HepG2 (cell line): ENCODE measurements around the gene BDNF. TPM values are rescaled to one million over a fixed set of nuclear protein-coding genes. Genes with fewer than 3 reads are reported as not detected.

Experiments
- ATAC-seq: fragments of 200-7000 bp; cut with Tn5 transposase; 3 replicates; pipeline ENCODE4 v1.9.1; 2020; ENCODE audit warnings: mild to moderate bottlenecking, moderate library complexity
- BruUV-seq: library from RNA; stranded (reverse); fragments of 400-500 nt; replicated peaks from 2 replicates; lab custom pipeline; 2021; lab: Mats Ljungman, UMichigan
- CTCF ChIA-PET: fragments of 300-600 bp; formaldehyde crosslinking; extraction: SDS; loops from one replicate; lab custom pipeline; 2021; ENCODE audit warnings: low total read pairs, inconsistent platforms, low intra/inter-chr PET ratio; lab: Yijun Ruan, JAX
- POLR2A ChIA-PET: fragments of 350-600 bp; sonication (Branson Sonifier 250); formaldehyde crosslinking; loops from one replicate; lab custom pipeline; 2020; ENCODE audit warnings: antibody characterized with exemption, inconsistent platforms; lab: Yijun Ruan, JAX
- DNase-seq: peaks from one replicate; pipeline ENCODE4 v3.0.0-alpha.2; 2015; ENCODE audit warnings: low spot score
- FAIRE-seq: peaks from 3 replicates; lab custom pipeline; 2011; peaks lifted over from hg19 to GRCh38; lab: Jason Lieb, UNC
- H2AFZ ChIP-seq: one replicate; pipeline ENCODE4 v1.6.1; 2011; ENCODE audit warnings: low read length, inconsistent platforms
- H3K27ac ChIP-seq: fragments of 300-600 bp; 3 replicates; pipeline ENCODE4 v1.8.0; 2011; ENCODE audit warnings: mixed run types, mild to moderate bottlenecking, mixed read lengths, low read length, inconsistent platforms; ENCODE audit not compliant: insufficient read depth; ENCODE audit errors: extremely low read length
- H3K27me3 ChIP-seq, 2 experiments: fragments of 200-600 bp in 1 of 2; 2 replicates in 1 of 2; 3 replicates in 1 of 2; pipeline versions ENCODE4 v1.6.0 to v1.8.0; 2011; ENCODE audit warnings: low read length in 2 of 2, mild to moderate bottlenecking in 2 of 2, moderate library complexity in 2 of 2, inconsistent platforms in 1 of 2; ENCODE audit not compliant: insufficient read depth in 2 of 2, control insufficient read depth in 1 of 2
- H3K36me3 ChIP-seq, 2 experiments: fragments of 200-600 bp in 1 of 2; replicated peaks in 1 of 2; 2 replicates in 1 of 2; 3 replicates in 1 of 2; pipeline versions ENCODE4 v1.5.1 to v1.8.0; 2011; ENCODE audit warnings: low read length in 2 of 2, inconsistent platforms in 1 of 2; ENCODE audit not compliant: insufficient read depth in 2 of 2, control insufficient read depth in 1 of 2
- H3K4me1 ChIP-seq: 2 replicates; pipeline ENCODE4 v1.5.1; 2012; ENCODE audit warnings: low read length, inconsistent platforms; ENCODE audit not compliant: insufficient read depth
- H3K4me2 ChIP-seq: 2 replicates; pipeline ENCODE4 v1.6.0; 2011; ENCODE audit warnings: low read depth, low read length, inconsistent platforms
- H3K4me3 ChIP-seq, 3 experiments: fragments of 200-600 bp in 1 of 3; sonication (generic), shearing (Covaris generic) in 1 of 3; replicated peaks in 1 of 3; 2 replicates each; pipeline ENCODE4 v1.5.1; 2011 to 2016; ENCODE audit warnings: low read length in 3 of 3, inconsistent platforms in 2 of 3, low read depth in 2 of 3, mild to moderate bottlenecking in 2 of 3, control low read depth in 1 of 3, mixed read lengths in 1 of 3; ENCODE audit not compliant: insufficient read depth in 1 of 3
- H3K79me2 ChIP-seq: one replicate; pipeline ENCODE4 v1.6.1; 2011; ENCODE audit warnings: low read length, inconsistent platforms; ENCODE audit not compliant: insufficient read depth
- H3K9ac ChIP-seq: 2 replicates; pipeline ENCODE4 v1.6.0; 2011; ENCODE audit warnings: mild to moderate bottlenecking, low read depth, low read length, inconsistent platforms; ENCODE audit not compliant: insufficient read depth
- H3K9me3 ChIP-seq: 2 replicates; pipeline ENCODE4 v1.5.1; 2012; ENCODE audit warnings: mild to moderate bottlenecking, low read length
- H4K20me1 ChIP-seq: 2 replicates; pipeline ENCODE4 v1.6.0; 2011; ENCODE audit warnings: inconsistent platforms, mild to moderate bottlenecking, low read length, moderate library complexity; ENCODE audit not compliant: insufficient read depth
- ASH2L ChIP-seq: fragments of 300-600, 200-600 bp; sonication (generic); IDR thresholded peaks from 2 replicates; pipeline ENCODE4 v1.7.0; 2017; ENCODE audit warnings: low read depth, mild to moderate bottlenecking, moderate library complexity, mixed read lengths, low read length; ENCODE audit not compliant: insufficient read length
- CREB1 ChIP-seq, 2 experiments: fragments of 450-650 bp in 1 of 2; IDR thresholded peaks; 2 replicates each; pipeline ENCODE4 v1.6.1; 2016 to 2017; ENCODE audit warnings: control low read depth in 1 of 2, mild to moderate bottlenecking in 1 of 2, missing compliant biosample characterization in 1 of 2, missing genetic modification characterization in 1 of 2
- GATA4 ChIP-seq: sonication (generic); IDR thresholded peaks from 2 replicates; pipeline ENCODE4 v1.6.1; 2016; ENCODE audit warnings: antibody characterized with exemption, low read depth, borderline replicate concordance
- MAF1 ChIP-seq: sonication (generic); formaldehyde crosslinking; IDR thresholded peaks from 2 replicates; pipeline ENCODE4 v1.5.0; 2020; ENCODE audit warnings: missing genetic modification reagents, borderline replicate concordance
- MED13 ChIP-seq: sonication (generic); formaldehyde crosslinking; IDR thresholded peaks from 2 replicates; pipeline ENCODE4 v1.5.0; 2020; ENCODE audit warnings: missing genetic modification reagents
- PPARG ChIP-seq: conservative IDR thresholded peaks from 2 replicates; pipeline ENCODE4 v1.6.1; 2016; ENCODE audit warnings: missing biosample characterization, missing genetic modification reagents
- STAG1 ChIP-seq: sonication (generic); formaldehyde crosslinking; IDR thresholded peaks from 2 replicates; pipeline ENCODE4 v1.4.0; 2020; ENCODE audit warnings: missing genetic modification reagents
- TCF7 ChIP-seq: sonication (generic); IDR thresholded peaks from 2 replicates; pipeline ENCODE4 v1.6.1; 2016; ENCODE audit warnings: antibody characterized with exemption, low read depth
- ZBTB8A ChIP-seq: sonication (generic); formaldehyde crosslinking; IDR thresholded peaks from 2 replicates; pipeline ENCODE4 v1.4.0; 2020; ENCODE audit warnings: mild to moderate bottlenecking, low read depth, missing genetic modification reagents, borderline replicate concordance
- ZKSCAN1 ChIP-seq: fragments of 150-350 bp; IDR thresholded peaks from 2 replicates; pipeline ENCODE4 v1.6.1; 2014; ENCODE audit warnings: low read length
- ZNF878 ChIP-seq: sonication (generic); formaldehyde crosslinking; IDR thresholded peaks from 2 replicates; pipeline ENCODE4 v1.8.1; 2023; ENCODE audit warnings: mild to moderate bottlenecking, missing genetic modification reagents, moderate library complexity
- ZNF879 ChIP-seq: sonication (generic); formaldehyde crosslinking; IDR thresholded peaks from 2 replicates; pipeline ENCODE4 v1.8.1; 2023; ENCODE audit warnings: missing genetic modification reagents
- WGBS: methylation state at CpG from one replicate; pipeline ENCODE4 v1.1.6; 2017; ENCODE audit warnings: low lambda C conversion rate; 5-methylcytosine and 5-hydroxymethylcytosine counted together
- in situ Hi-C: cut with HindIII; loops from 2 replicates; pipeline ENCODE4 v1.10.0; 2017; ENCODE audit warnings: low pct_unique_long_range_greater_than_20kb; ENCODE audit not compliant: extremely low pct_ligation_motif_present
- intact Hi-C: fragments of 100-400 bp; cut with micrococcal nuclease; formaldehyde crosslinking; loops from one replicate; pipeline ENCODE4 v1.10.0; 2022; ENCODE audit not compliant: unreplicated experiment
- polyA plus RNA-seq, 8 experiments: library from polyadenylated mRNA; depleted of rRNA in 3 of 8; stranded (reverse) in 7 of 8; unstranded in 1 of 8; fragments of >200 nt; fragmentation: Illumina TruSeq in 4 of 8; extraction: Trizol in 4 of 8; gene quantifications; 2 replicates each; pipeline versions ENCODE4 v1.2.1 to v1.2.3, GENCODE V29; 2011 to 2016; ENCODE audit warnings: low read depth in 4 of 8, missing spikeins in 1 of 8, mixed read lengths in 1 of 8; ENCODE audit not compliant: insufficient read depth in 1 of 8
- total RNA-seq, 5 experiments: library from RNA; depleted of rRNA; stranded (reverse); fragments of >200 nt; fragmentation: Illumina TruSeq; extraction: Trizol; gene quantifications; 2 replicates each; pipeline ENCODE4 v1.2.3, GENCODE V29; 2016; ENCODE audit warnings: low read depth in 1 of 5
- TF ChIP-seq, protein P1 (sequence below): sonication (generic); formaldehyde crosslinking; IDR thresholded peaks from 2 replicates; pipeline ENCODE4 v1.4.0; 2020; ENCODE audit warnings: mild to moderate bottlenecking, missing genetic modification reagents
- TF ChIP-seq, protein P2 (sequence below): sonication (generic); formaldehyde crosslinking; IDR thresholded peaks from 2 replicates; pipeline ENCODE4 v1.5.1; 2020; ENCODE audit warnings: missing genetic modification reagents, mild to moderate bottlenecking, borderline replicate concordance
- TF ChIP-seq, protein P3 (sequence below): sonication (generic); formaldehyde crosslinking; IDR thresholded peaks from 2 replicates; pipeline ENCODE4 v1.5.1; 2020; ENCODE audit warnings: mild to moderate bottlenecking, missing genetic modification reagents, moderate library complexity

Gene BDNF
- total and polyA plus RNA-seq, 2 of the 13 experiments (the other 11 are each of a cell fraction or from before 2014, with no cell fraction given): 0.02 TPM; not detected in 1

DNA sequence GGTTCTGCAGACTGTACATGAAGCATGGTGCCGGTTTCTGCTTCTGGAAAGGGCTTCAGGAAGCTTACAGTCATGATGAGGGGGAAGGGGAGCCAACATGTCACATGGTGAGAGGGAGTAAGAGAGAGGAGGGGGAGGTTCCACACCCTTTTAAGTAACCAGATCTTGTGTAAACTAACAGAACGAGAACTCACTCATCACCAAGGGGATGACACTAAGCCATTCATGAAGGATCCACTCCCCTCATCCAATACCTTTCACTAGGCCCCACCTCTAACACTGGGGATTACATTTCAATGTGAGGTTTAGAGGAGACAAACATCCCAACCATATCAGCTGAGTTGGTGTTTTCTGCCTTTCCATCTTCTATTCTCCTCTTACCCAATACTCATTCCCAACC lies 83.5 kb downstream of the BDNF start:
- ATAC-seq (no peak), FAIRE-seq (no peak), DNase-seq (no peak)
- H4K20me1 ChIP-seq: no peaks in the 10 kb centered on the region
- no peak overlapping the region for H3K9ac ChIP-seq
- ChIA-PET CTCF (no interaction called here), POLR2A (no interaction called here)
- no peaks in the 10 kb centered on the region for H3K36me3 ChIP-seq
- intact Hi-C loops: no loop called here
- H3K79me2 ChIP-seq: no peaks in the 10 kb centered on the region
- no TSS peak for BruUV-seq
- no peaks in the 10 kb centered on the region for H3K9me3 ChIP-seq
- H3K4me1 ChIP-seq: no peaks in the 10 kb centered on the region
- 0% methylated on average over 2 of the region's 2 CpGs for WGBS
- no peaks in the 10 kb centered on the region; a peak in 1 of 5 replicates for H3K27me3 ChIP-seq
- H2AFZ ChIP-seq: no peak overlapping the region
- H3K4me2 ChIP-seq: no peak overlapping the region
- no peak overlapping the region for H3K4me3 ChIP-seq
- no peak overlapping the region for H3K27ac ChIP-seq
- in situ Hi-C loops: no loop called here
- TF ChIP-seq TCF7: no peak
- no peak for TF ChIP-seq ASH2L
- no peak for TF ChIP-seq MAF1
- TF ChIP-seq CREB1 (IDR thresholded peaks at IDR 0.05): no peak
- no peak for TF ChIP-seq CREB1 (CRISPR knock-in tag; IDR thresholded peaks at IDR 0.05)
- no peak for TF ChIP-seq ZNF879 (CRISPR knock-in tag)
- TF ChIP-seq, protein P1, sequence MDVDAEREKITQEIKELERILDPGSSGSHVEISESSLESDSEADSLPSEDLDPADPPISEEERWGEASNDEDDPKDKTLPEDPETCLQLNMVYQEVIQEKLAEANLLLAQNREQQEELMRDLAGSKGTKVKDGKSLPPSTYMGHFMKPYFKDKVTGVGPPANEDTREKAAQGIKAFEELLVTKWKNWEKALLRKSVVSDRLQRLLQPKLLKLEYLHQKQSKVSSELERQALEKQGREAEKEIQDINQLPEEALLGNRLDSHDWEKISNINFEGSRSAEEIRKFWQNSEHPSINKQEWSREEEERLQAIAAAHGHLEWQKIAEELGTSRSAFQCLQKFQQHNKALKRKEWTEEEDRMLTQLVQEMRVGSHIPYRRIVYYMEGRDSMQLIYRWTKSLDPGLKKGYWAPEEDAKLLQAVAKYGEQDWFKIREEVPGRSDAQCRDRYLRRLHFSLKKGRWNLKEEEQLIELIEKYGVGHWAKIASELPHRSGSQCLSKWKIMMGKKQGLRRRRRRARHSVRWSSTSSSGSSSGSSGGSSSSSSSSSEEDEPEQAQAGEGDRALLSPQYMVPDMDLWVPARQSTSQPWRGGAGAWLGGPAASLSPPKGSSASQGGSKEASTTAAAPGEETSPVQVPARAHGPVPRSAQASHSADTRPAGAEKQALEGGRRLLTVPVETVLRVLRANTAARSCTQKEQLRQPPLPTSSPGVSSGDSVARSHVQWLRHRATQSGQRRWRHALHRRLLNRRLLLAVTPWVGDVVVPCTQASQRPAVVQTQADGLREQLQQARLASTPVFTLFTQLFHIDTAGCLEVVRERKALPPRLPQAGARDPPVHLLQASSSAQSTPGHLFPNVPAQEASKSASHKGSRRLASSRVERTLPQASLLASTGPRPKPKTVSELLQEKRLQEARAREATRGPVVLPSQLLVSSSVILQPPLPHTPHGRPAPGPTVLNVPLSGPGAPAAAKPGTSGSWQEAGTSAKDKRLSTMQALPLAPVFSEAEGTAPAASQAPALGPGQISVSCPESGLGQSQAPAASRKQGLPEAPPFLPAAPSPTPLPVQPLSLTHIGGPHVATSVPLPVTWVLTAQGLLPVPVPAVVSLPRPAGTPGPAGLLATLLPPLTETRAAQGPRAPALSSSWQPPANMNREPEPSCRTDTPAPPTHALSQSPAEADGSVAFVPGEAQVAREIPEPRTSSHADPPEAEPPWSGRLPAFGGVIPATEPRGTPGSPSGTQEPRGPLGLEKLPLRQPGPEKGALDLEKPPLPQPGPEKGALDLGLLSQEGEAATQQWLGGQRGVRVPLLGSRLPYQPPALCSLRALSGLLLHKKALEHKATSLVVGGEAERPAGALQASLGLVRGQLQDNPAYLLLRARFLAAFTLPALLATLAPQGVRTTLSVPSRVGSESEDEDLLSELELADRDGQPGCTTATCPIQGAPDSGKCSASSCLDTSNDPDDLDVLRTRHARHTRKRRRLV (CRISPR knock-in tag): no peak
- TF ChIP-seq GATA4: no peak
- TF ChIP-seq ZBTB8A (CRISPR knock-in tag): no peak
- TF ChIP-seq STAG1: no peak
- TF ChIP-seq, protein P2, sequence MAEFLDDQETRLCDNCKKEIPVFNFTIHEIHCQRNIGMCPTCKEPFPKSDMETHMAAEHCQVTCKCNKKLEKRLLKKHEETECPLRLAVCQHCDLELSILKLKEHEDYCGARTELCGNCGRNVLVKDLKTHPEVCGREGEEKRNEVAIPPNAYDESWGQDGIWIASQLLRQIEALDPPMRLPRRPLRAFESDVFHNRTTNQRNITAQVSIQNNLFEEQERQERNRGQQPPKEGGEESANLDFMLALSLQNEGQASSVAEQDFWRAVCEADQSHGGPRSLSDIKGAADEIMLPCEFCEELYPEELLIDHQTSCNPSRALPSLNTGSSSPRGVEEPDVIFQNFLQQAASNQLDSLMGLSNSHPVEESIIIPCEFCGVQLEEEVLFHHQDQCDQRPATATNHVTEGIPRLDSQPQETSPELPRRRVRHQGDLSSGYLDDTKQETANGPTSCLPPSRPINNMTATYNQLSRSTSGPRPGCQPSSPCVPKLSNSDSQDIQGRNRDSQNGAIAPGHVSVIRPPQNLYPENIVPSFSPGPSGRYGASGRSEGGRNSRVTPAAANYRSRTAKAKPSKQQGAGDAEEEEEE (CRISPR knock-in tag): no peak
- TF ChIP-seq MED13 (CRISPR knock-in tag): no peak
- TF ChIP-seq ZNF878 (CRISPR knock-in tag): no peak
- TF ChIP-seq, protein P3, sequence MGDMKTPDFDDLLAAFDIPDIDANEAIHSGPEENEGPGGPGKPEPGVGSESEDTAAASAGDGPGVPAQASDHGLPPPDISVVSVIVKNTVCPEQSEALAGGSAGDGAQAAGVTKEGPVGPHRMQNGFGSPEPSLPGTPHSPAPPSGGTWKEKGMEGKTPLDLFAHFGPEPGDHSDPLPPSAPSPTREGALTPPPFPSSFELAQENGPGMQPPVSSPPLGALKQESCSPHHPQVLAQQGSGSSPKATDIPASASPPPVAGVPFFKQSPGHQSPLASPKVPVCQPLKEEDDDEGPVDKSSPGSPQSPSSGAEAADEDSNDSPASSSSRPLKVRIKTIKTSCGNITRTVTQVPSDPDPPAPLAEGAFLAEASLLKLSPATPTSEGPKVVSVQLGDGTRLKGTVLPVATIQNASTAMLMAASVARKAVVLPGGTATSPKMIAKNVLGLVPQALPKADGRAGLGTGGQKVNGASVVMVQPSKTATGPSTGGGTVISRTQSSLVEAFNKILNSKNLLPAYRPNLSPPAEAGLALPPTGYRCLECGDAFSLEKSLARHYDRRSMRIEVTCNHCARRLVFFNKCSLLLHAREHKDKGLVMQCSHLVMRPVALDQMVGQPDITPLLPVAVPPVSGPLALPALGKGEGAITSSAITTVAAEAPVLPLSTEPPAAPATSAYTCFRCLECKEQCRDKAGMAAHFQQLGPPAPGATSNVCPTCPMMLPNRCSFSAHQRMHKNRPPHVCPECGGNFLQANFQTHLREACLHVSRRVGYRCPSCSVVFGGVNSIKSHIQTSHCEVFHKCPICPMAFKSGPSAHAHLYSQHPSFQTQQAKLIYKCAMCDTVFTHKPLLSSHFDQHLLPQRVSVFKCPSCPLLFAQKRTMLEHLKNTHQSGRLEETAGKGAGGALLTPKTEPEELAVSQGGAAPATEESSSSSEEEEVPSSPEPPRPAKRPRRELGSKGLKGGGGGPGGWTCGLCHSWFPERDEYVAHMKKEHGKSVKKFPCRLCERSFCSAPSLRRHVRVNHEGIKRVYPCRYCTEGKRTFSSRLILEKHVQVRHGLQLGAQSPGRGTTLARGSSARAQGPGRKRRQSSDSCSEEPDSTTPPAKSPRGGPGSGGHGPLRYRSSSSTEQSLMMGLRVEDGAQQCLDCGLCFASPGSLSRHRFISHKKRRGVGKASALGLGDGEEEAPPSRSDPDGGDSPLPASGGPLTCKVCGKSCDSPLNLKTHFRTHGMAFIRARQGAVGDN: no peak
- no peak for TF ChIP-seq PPARG (CRISPR knock-in tag)
- TF ChIP-seq ZKSCAN1: no peak
